Measurements from ENCODE around the gene TRMT10C. TPM values are rescaled to one million over a fixed set of nuclear protein-coding genes. Genes with fewer than 3 reads are reported as not detected.

TRMT10C gene
- total RNA-seq, 1 experiment from 2014 or later = 35.0 TPM

DNA sequence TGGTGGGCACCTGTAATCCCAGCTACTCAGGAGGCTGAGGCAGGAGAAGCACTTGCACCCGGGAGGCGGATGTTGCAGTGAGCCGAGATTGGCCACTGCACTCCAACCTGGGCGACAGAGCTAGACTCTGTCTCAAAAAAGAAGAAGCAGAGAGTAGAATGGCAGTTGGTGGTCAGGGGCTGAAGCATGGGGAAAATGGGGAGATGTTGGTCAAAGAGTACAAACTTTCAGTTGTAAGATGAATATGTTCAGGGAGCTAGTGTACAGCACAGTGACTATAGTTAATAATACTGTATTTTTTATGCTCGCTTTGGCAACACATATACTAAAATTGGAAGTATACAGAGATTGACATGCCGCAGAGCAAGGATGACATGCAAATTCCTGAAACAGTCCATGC is 53.9 kb downstream of the TRMT10C start:
- BruUV-seq (replicated peaks) = no TSS peak
- in situ Hi-C loops (cut with HindIII; ENCODE audit: low pct_unique_long_range_greater_than_20kb, low sequenced_read_pairs) = no loop called here
- Histone ChIP-seq H3K36me3 (ENCODE audit: control insufficient read depth, insufficient read depth, low read length) (no peaks in the 10 kb centered on the region), H3K27me3 (ENCODE audit: control insufficient read depth, insufficient read depth, low read length) (no peaks in the 10 kb centered on the region), H3K4me1 (ENCODE audit: control insufficient read depth, insufficient read depth, low read length) (no peaks in the 10 kb centered on the region), H3K4me3 (ENCODE audit: low read depth in 2 of 2, low read length in 2 of 2) (no peak overlapping the region), H3K9me3 (ENCODE audit: control insufficient read depth, insufficient read depth, low read depth, low read length) (no peaks in the 10 kb centered on the region), H3K27ac (ENCODE audit: low read length) (no peak overlapping the region)
- ATAC-seq (no peak), DNase-seq (ENCODE audit: low read depth, low spot score) (no peak)
- POLR2A ChIA-PET = interaction anchor here (0.6 kb wide), 2 partner anchors 24 to 34 kb away, joined by 3 read pairs; no protein-coding TSS in a partner anchor
- TF ChIP-seq, protein P1, sequence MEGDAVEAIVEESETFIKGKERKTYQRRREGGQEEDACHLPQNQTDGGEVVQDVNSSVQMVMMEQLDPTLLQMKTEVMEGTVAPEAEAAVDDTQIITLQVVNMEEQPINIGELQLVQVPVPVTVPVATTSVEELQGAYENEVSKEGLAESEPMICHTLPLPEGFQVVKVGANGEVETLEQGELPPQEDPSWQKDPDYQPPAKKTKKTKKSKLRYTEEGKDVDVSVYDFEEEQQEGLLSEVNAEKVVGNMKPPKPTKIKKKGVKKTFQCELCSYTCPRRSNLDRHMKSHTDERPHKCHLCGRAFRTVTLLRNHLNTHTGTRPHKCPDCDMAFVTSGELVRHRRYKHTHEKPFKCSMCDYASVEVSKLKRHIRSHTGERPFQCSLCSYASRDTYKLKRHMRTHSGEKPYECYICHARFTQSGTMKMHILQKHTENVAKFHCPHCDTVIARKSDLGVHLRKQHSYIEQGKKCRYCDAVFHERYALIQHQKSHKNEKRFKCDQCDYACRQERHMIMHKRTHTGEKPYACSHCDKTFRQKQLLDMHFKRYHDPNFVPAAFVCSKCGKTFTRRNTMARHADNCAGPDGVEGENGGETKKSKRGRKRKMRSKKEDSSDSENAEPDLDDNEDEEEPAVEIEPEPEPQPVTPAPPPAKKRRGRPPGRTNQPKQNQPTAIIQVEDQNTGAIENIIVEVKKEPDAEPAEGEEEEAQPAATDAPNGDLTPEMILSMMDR (IDR thresholded peaks at IDR 0.05) = no peak
- TF ChIP-seq, protein P2, sequence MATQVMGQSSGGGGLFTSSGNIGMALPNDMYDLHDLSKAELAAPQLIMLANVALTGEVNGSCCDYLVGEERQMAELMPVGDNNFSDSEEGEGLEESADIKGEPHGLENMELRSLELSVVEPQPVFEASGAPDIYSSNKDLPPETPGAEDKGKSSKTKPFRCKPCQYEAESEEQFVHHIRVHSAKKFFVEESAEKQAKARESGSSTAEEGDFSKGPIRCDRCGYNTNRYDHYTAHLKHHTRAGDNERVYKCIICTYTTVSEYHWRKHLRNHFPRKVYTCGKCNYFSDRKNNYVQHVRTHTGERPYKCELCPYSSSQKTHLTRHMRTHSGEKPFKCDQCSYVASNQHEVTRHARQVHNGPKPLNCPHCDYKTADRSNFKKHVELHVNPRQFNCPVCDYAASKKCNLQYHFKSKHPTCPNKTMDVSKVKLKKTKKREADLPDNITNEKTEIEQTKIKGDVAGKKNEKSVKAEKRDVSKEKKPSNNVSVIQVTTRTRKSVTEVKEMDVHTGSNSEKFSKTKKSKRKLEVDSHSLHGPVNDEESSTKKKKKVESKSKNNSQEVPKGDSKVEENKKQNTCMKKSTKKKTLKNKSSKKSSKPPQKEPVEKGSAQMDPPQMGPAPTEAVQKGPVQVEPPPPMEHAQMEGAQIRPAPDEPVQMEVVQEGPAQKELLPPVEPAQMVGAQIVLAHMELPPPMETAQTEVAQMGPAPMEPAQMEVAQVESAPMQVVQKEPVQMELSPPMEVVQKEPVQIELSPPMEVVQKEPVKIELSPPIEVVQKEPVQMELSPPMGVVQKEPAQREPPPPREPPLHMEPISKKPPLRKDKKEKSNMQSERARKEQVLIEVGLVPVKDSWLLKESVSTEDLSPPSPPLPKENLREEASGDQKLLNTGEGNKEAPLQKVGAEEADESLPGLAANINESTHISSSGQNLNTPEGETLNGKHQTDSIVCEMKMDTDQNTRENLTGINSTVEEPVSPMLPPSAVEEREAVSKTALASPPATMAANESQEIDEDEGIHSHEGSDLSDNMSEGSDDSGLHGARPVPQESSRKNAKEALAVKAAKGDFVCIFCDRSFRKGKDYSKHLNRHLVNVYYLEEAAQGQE (IDR thresholded peaks at IDR 0.05; ENCODE audit: insufficient read depth in 1 of 2, low read depth in 2 of 2, low read length in 1 of 2) = no peak
- TF ChIP-seq POLR2AphosphoS5 (IDR thresholded peaks at IDR 0.05; ENCODE audit: low read depth, low read length) (no peak), TCF7L2 (IDR thresholded peaks at IDR 0.05; ENCODE audit: low read depth, low read length) (no peak), SIN3A (IDR thresholded peaks at IDR 0.05; ENCODE audit: borderline replicate concordance, insufficient read depth, low read depth, low read length) (no peak)
- CTCF ChIA-PET = no interaction called here
- intact Hi-C loops (cut with micrococcal nuclease; ENCODE audit: unreplicated experiment) = no loop called here

Other genes with a start within 250 kb of the TRMT10C start
- gene IMPG2, start 241.3 kb upstream of the TRMT10C start, total RNA-seq (2021; ENCODE audit: unreplicated experiment) = 0.10 TPM
- gene SENP7, start 48.7 kb upstream of the TRMT10C start, total RNA-seq (2021; ENCODE audit: unreplicated experiment) = 10.1 TPM
- 165 TPM for gene PCNP, start 12.3 kb downstream of the TRMT10C start, total RNA-seq (2021; ENCODE audit: unreplicated experiment)
- gene ZBTB11, start 115.3 kb downstream of the TRMT10C start, total RNA-seq (2021; ENCODE audit: unreplicated experiment) = 20.1 TPM
- gene RPL24, start 124.8 kb downstream of the TRMT10C start, total RNA-seq (2021; ENCODE audit: unreplicated experiment) = 1,155 TPM
- gene CEP97, start 162.7 kb downstream of the TRMT10C start, total RNA-seq (2021; ENCODE audit: unreplicated experiment) = 17.4 TPM
- 30.4 TPM for gene NXPE3, start 217.3 kb downstream of the TRMT10C start, total RNA-seq (2021; ENCODE audit: unreplicated experiment)